GM23338 (cell line): ENCODE measurements around the gene LNX1. TPM values are rescaled to one million over a fixed set of nuclear protein-coding genes. Genes with fewer than 3 reads are reported as not detected.

ENCODE experiments used
- ATAC-seq: fragments of 200-7000 bp; cut with Tn5 transposase; 3 replicates; pipeline ENCODE4 v1.9.1; 2020
- DNase-seq: peaks from one replicate; pipeline ENCODE4 v3.0.0-alpha.2; 2015; ENCODE audit warnings: low spot score
- H2AFZ ChIP-seq: fragments of 200-600 bp; sonication (generic); 2 replicates; pipeline ENCODE4 v1.8.0; 2016; ENCODE audit warnings: antibody characterized with exemption, mild to moderate bottlenecking, moderate library complexity
- H3F3A ChIP-seq: fragments of 200-600 bp; sonication (generic); replicated peaks from 2 replicates; pipeline ENCODE4 v1.8.0; 2017; ENCODE audit warnings: antibody characterized with exemption, mixed run types, low read depth
- H3K27ac ChIP-seq: fragments of 200-600 bp; sonication (generic); 2 replicates; pipeline ENCODE4 v1.6.1; 2016; ENCODE audit warnings: low read depth
- H3K27me3 ChIP-seq: fragments of 200-600 bp; sonication (generic); 2 replicates; pipeline ENCODE4 v1.8.0; 2016; ENCODE audit warnings: mild to moderate bottlenecking, mixed run types, moderate library complexity; ENCODE audit not compliant: insufficient read depth
- H3K36me3 ChIP-seq: fragments of 200-600 bp; sonication (generic); 2 replicates; pipeline ENCODE4 v1.8.0; 2016; ENCODE audit warnings: mild to moderate bottlenecking; ENCODE audit not compliant: insufficient read depth
- H3K4me1 ChIP-seq: fragments of 200-600 bp; sonication (generic); 2 replicates; pipeline ENCODE4 v1.8.0; 2016; ENCODE audit warnings: mild to moderate bottlenecking, moderate library complexity; ENCODE audit not compliant: insufficient read depth
- H3K4me2 ChIP-seq: fragments of 200-600 bp; sonication (generic); 2 replicates; pipeline ENCODE4 v1.7.1; 2017; ENCODE audit warnings: mixed run types
- H3K4me3 ChIP-seq: fragments of 200-600 bp; sonication (generic); 2 replicates; pipeline ENCODE4 v1.6.1; 2016; ENCODE audit warnings: mixed run types
- H3K79me2 ChIP-seq: fragments of 200-600 bp; sonication (generic); replicated peaks from 2 replicates; pipeline ENCODE4 v1.8.0; 2017; ENCODE audit warnings: mild to moderate bottlenecking; ENCODE audit not compliant: insufficient read depth
- H3K9me2 ChIP-seq: fragments of 200-600 bp; sonication (generic); 2 replicates; pipeline ENCODE4 v1.8.0; 2017; ENCODE audit not compliant: insufficient read depth
- H4K20me1 ChIP-seq: fragments of 200-600 bp; sonication (generic); replicated peaks from 2 replicates; pipeline ENCODE4 v1.8.0; 2017; ENCODE audit warnings: mild to moderate bottlenecking; ENCODE audit not compliant: insufficient read depth
- H3K27ac Mint-ChIP-seq: 2 replicates; pipeline ENCODE4 v1.8.0; 2020; ENCODE audit warnings: inconsistent platforms, mild to moderate bottlenecking, moderate library complexity, mixed read lengths
- H3K27me3 Mint-ChIP-seq: 3 replicates; pipeline ENCODE4 v1.8.0; 2022; ENCODE audit warnings: low read depth, mild to moderate bottlenecking, moderate library complexity, mixed read lengths, inconsistent platforms; ENCODE audit not compliant: insufficient read depth, poor library complexity
- H3K36me3 Mint-ChIP-seq: 3 replicates; pipeline ENCODE4 v1.8.0; 2021; ENCODE audit warnings: low read depth, mild to moderate bottlenecking, inconsistent platforms, moderate library complexity, mixed read lengths
- H3K4me1 Mint-ChIP-seq: 3 replicates; pipeline ENCODE4 v1.8.0; 2020; ENCODE audit warnings: mild to moderate bottlenecking, inconsistent platforms, mixed read lengths
- H3K4me3 Mint-ChIP-seq: 3 replicates; pipeline ENCODE4 v1.8.0; 2021; ENCODE audit warnings: moderate library complexity, mild to moderate bottlenecking, inconsistent platforms, mixed read lengths
- H3K9me3 Mint-ChIP-seq: 3 replicates; pipeline ENCODE4 v1.8.0; 2020; ENCODE audit warnings: moderate library complexity, mild to moderate bottlenecking, inconsistent platforms, mixed read lengths
- CREB1 ChIP-seq: fragments of 250-450 bp; sonication (Bioruptor Pico); IDR thresholded peaks from 2 replicates; pipeline ENCODE4 v1.5.0; 2020; ENCODE audit warnings: low read depth, mild to moderate bottlenecking, moderate library complexity
- CTCF ChIP-seq, 2 experiments: fragments of 200-600 bp in 1 of 2; sonication (generic) in 1 of 2; conservative IDR thresholded peaks; 2 replicates each; pipeline versions ENCODE4 v1.5.1 to v1.6.1; 2016 to 2017; ENCODE audit warnings: antibody characterized with exemption in 2 of 2, low read depth in 2 of 2, mild to moderate bottlenecking in 2 of 2, moderate library complexity in 1 of 2
- ETS1 ChIP-seq: IDR thresholded peaks from 2 replicates; pipeline ENCODE4 v1.6.1; 2016; ENCODE audit warnings: antibody characterized with exemption
- EZH2 ChIP-seq: fragments of 200-600 bp; sonication (generic); IDR thresholded peaks from one replicate; pipeline ENCODE4 v1.8.0; 2017; ENCODE audit warnings: antibody characterized with exemption, mild to moderate bottlenecking, low read depth; ENCODE audit not compliant: unreplicated experiment
- EZH2phosphoT487 ChIP-seq: fragments of 200-600 bp; sonication (generic); IDR thresholded peaks from one replicate; pipeline ENCODE4 v1.8.1; 2018; ENCODE audit warnings: antibody characterized with exemption; ENCODE audit not compliant: unreplicated experiment
- JUNB ChIP-seq: IDR thresholded peaks from one replicate; pipeline ENCODE4 v1.6.1; 2016; ENCODE audit warnings: antibody characterized with exemption; ENCODE audit not compliant: unreplicated experiment
- NANOG ChIP-seq: IDR thresholded peaks from 2 replicates; pipeline ENCODE4 v1.6.1; 2016; ENCODE audit warnings: antibody characterized with exemption, borderline replicate concordance
- POLR2AphosphoS5 ChIP-seq: IDR thresholded peaks from 2 replicates; pipeline ENCODE4 v1.6.1; 2016; ENCODE audit warnings: antibody characterized with exemption, low read depth
- REST ChIP-seq: IDR thresholded peaks from one replicate; pipeline ENCODE4 v1.6.1; 2018; ENCODE audit warnings: antibody characterized with exemption; ENCODE audit not compliant: unreplicated experiment
- STAT1 ChIP-seq: IDR thresholded peaks from one replicate; pipeline ENCODE4 v1.6.1; 2016; ENCODE audit warnings: antibody characterized with exemption; ENCODE audit not compliant: unreplicated experiment
- ZNF114 ChIP-seq: fragments of 250-450 bp; sonication (Bioruptor Pico); IDR thresholded peaks from 2 replicates; pipeline ENCODE4 v1.5.0; 2020; ENCODE audit warnings: mild to moderate bottlenecking, moderate library complexity
- ZNF462 ChIP-seq: fragments of 250-450 bp; sonication (Bioruptor Pico); IDR thresholded peaks from 2 replicates; pipeline ENCODE4 v1.5.0; 2020; ENCODE audit warnings: mild to moderate bottlenecking, moderate library complexity
- polyA plus RNA-seq: library from polyadenylated mRNA; unstranded; fragments of >200 nt; fragmentation: Nextera tagmentation; extraction: Ambion mirVana; gene quantifications from 2 replicates; pipeline ENCODE4 v1.2.1, GENCODE V29; 2016
- total RNA-seq: library from RNA; depleted of rRNA; stranded (reverse); fragments of >200 nt; shearing (Covaris generic); gene quantifications from 2 replicates; pipeline ENCODE4 v1.2.3, GENCODE V29; 2014

The LNX1 gene
- total and polyA plus RNA-seq, 2 experiments from 2014 or later: 5.4 to 6.4 TPM

- Mint-ChIP-seq H3K36me3 (no peaks in the 10 kb centered on the region), H3K4me1 (peaks cover 49% of the 10 kb centered on the region), H3K9me3 (no peaks in the 10 kb centered on the region), H3K27ac (no peak overlapping the region), H3K4me3 (no peak overlapping the region), H3K27me3 (no peaks in the 10 kb centered on the region)
- Histone ChIP-seq H3K4me3 (no peak overlapping the region), H3K27ac (no peak overlapping the region), H3F3A (no peaks in the 10 kb centered on the region), H2AFZ (no peak overlapping the region), H3K36me3 (no peaks in the 10 kb centered on the region), H3K79me2 (no peaks in the 10 kb centered on the region), H3K27me3 (no peaks in the 10 kb centered on the region), H3K4me2 (no peak overlapping the region), H4K20me1 (no peaks in the 10 kb centered on the region), H3K9me2 (0 out of 2 replicates have a peak, but pooled peaks cover 6% of the 10 kb centered on the region), H3K4me1 (peaks cover 58% of the 10 kb centered on the region)
- TF ChIP-seq STAT1 (no peak), ZNF114 (CRISPR knock-in tag) (no peak), ZNF462 (no peak), REST (no peak), CTCF (conservative IDR thresholded peaks at IDR 0.05; ENCODE audit: low read depth in 2 of 2) (no peak), CREB1 (CRISPR knock-in tag) (no peak), ETS1 (no peak), EZH2 (no peak), NANOG (no peak), EZH2phosphoT487 (no peak), JUNB (no peak), POLR2AphosphoS5 (no peak)
- no peak for DNase-seq
- no peak for ATAC-seq
These were observed 111.4 kb downstream of the LNX1 start for GRCh38 chr4:53479736-53480525.
